K562 (cell line): ENCODE results near the gene SH3BGR. TPM values are rescaled to one million over a fixed set of nuclear protein-coding genes. Genes with fewer than 3 reads are reported as not detected.

Experiments
- ATAC-seq: fragments of 200-7000 bp; cut with Tn5 transposase; 3 replicates; pipeline ENCODE4 v1.9.1; 2020; ENCODE audit warnings: moderate library complexity
- BruUV-seq: library from RNA; stranded (reverse); fragments of 400-500 nt; replicated peaks from 2 replicates; lab custom pipeline; 2021; lab: Mats Ljungman, UMichigan
- CTCF ChIA-PET: fragments of 300-600 bp; formaldehyde crosslinking; extraction: SDS; loops from one replicate; lab custom pipeline; 2021; ENCODE audit warnings: low intra/inter-chr PET ratio; lab: Yijun Ruan, JAX
- POLR2A ChIA-PET: fragments of 300-600, 350-650 bp; sonication (Branson Sonifier 250); formaldehyde crosslinking; extraction: SDS; loops from one replicate; lab custom pipeline; 2021; ENCODE audit warnings: antibody characterized with exemption, inconsistent platforms; lab: Yijun Ruan, JAX
- DNase-seq, 4 experiments: peaks; one replicate each; pipeline versions ENCODE4 v3.0.0 to v3.0.0-alpha.2; 2011 to 2018; ENCODE audit warnings: low spot score in 3 of 4, mixed read lengths in 3 of 4; ENCODE audit errors: extremely low read depth in 1 of 4
- FAIRE-seq: peaks from 2 replicates; lab custom pipeline; 2011; peaks lifted over from hg19 to GRCh38; lab: Jason Lieb, UNC
- H2AFZ ChIP-seq: 2 replicates; pipeline ENCODE4 v1.6.0; 2011; ENCODE audit warnings: low read depth, low read length, control low read depth, inconsistent platforms
- H3K27ac ChIP-seq: fragments of 200-600 bp; 3 replicates; pipeline ENCODE4 v1.8.0; 2011; ENCODE audit warnings: low read depth, mild to moderate bottlenecking, control low read depth, inconsistent platforms, low read length, moderate library complexity, mixed read lengths; ENCODE audit errors: extremely low read depth
- H3K27me3 ChIP-seq, 2 experiments: fragments of 300-600 bp in 1 of 2; 2 replicates in 1 of 2; 3 replicates in 1 of 2; pipeline versions ENCODE4 v1.6.0 to v1.8.0; 2011; ENCODE audit warnings: inconsistent platforms in 2 of 2, low read length in 2 of 2, mild to moderate bottlenecking in 1 of 2, mixed read lengths in 1 of 2, moderate library complexity in 1 of 2; ENCODE audit not compliant: control insufficient read depth in 2 of 2, insufficient read depth in 2 of 2
- H3K36me3 ChIP-seq: fragments of 300-600 bp; 3 replicates; pipeline ENCODE4 v1.8.0; 2011; ENCODE audit warnings: mild to moderate bottlenecking, low read length, inconsistent platforms; ENCODE audit not compliant: control insufficient read depth, insufficient read depth
- H3K4me1 ChIP-seq, 2 experiments: fragments of 200-600 bp in 1 of 2; replicated peaks in 1 of 2; 2 replicates in 1 of 2; 3 replicates in 1 of 2; pipeline versions ENCODE4 v1.5.1 to v1.8.0; 2011; ENCODE audit warnings: inconsistent platforms in 2 of 2, low read length in 2 of 2, mild to moderate bottlenecking in 1 of 2, mixed read lengths in 1 of 2, moderate library complexity in 1 of 2; ENCODE audit not compliant: control insufficient read depth in 2 of 2, insufficient read depth in 2 of 2
- H3K4me2 ChIP-seq: 2 replicates; pipeline ENCODE4 v1.6.1; 2011; ENCODE audit warnings: low read length, control low read depth, inconsistent platforms, mixed read lengths; ENCODE audit not compliant: insufficient read depth
- H3K4me3 ChIP-seq: fragments of 200-600 bp; sonication (generic), shearing (Covaris generic); 2 replicates; pipeline ENCODE4 v1.5.1; 2016; ENCODE audit warnings: control low read depth, inconsistent platforms
- H3K79me2 ChIP-seq: fragments of 200-600 bp; 3 replicates; pipeline ENCODE4 v1.8.0; 2011; ENCODE audit warnings: low read length, inconsistent platforms; ENCODE audit not compliant: control insufficient read depth, insufficient read depth
- H3K9ac ChIP-seq, 2 experiments: 2 replicates each; pipeline versions ENCODE4 v1.6.0 to v1.6.1; 2011; ENCODE audit warnings: low read depth in 2 of 2, low read length in 2 of 2, control low read depth in 1 of 2, inconsistent platforms in 1 of 2, mild to moderate bottlenecking in 1 of 2, mixed read lengths in 1 of 2; ENCODE audit not compliant: insufficient read depth in 1 of 2
- H3K9me1 ChIP-seq: one replicate; pipeline ENCODE4 v1.6.0; 2011; ENCODE audit warnings: inconsistent platforms, mild to moderate bottlenecking, low read length, moderate library complexity; ENCODE audit not compliant: control insufficient read depth, insufficient read depth
- H3K9me3 ChIP-seq: replicated peaks from 2 replicates; pipeline ENCODE4 v1.5.1; 2011; ENCODE audit warnings: low read depth, low read length, inconsistent platforms; ENCODE audit not compliant: control insufficient read depth, insufficient read depth
- H4K20me1 ChIP-seq: replicated peaks from 2 replicates; pipeline ENCODE4 v1.6.1; 2011; ENCODE audit warnings: low read length, inconsistent platforms, mixed read lengths; ENCODE audit not compliant: control insufficient read depth, insufficient read depth
- CBFA2T3 ChIP-seq: fragments of 450-650 bp; IDR thresholded peaks from 2 replicates; pipeline ENCODE4 v1.6.1; 2017
- CGGBP1 ChIP-seq: fragments of 250-450 bp; sonication (Bioruptor Pico); IDR thresholded peaks from 2 replicates; pipeline ENCODE4 v1.9.0; 2021; ENCODE audit warnings: mild to moderate bottlenecking
- GATA2 ChIP-seq: sonication (generic); formaldehyde crosslinking; IDR thresholded peaks from 2 replicates; pipeline ENCODE4 v1.4.0; 2020; ENCODE audit warnings: mild to moderate bottlenecking, missing genetic modification reagents
- JUND ChIP-seq, 2 experiments: IDR thresholded peaks; 2 replicates in 1 of 2; 3 replicates in 1 of 2; pipeline ENCODE4 v1.6.1; 2011; ENCODE audit warnings: borderline replicate concordance in 2 of 2, low read depth in 2 of 2, low read length in 2 of 2, improper control_type of control experiment in 1 of 2, missing biosample characterization in 1 of 2, missing genetic modification characterization in 1 of 2, missing genetic modification reagents in 1 of 2
- L3MBTL2 ChIP-seq: fragments of 450-650 bp; IDR thresholded peaks from 2 replicates; pipeline ENCODE4 v1.6.1; 2016; ENCODE audit warnings: mild to moderate bottlenecking, moderate library complexity
- MLX ChIP-seq, 2 experiments: fragments of 450-650 bp in 1 of 2; sonication (generic) in 1 of 2; formaldehyde crosslinking; conservative IDR thresholded peaks; 2 replicates each; pipeline versions ENCODE4 v1.4.0 to v1.8.1; 2020 to 2022; ENCODE audit warnings: mild to moderate bottlenecking in 1 of 2, missing genetic modification reagents in 1 of 2
- RCOR1 ChIP-seq, 2 experiments: IDR thresholded peaks; 2 replicates each; pipeline ENCODE4 v1.6.1; 2012; ENCODE audit warnings: low read depth in 2 of 2, low read length in 2 of 2, borderline replicate concordance in 1 of 2, improper control_type of control experiment in 1 of 2
- SMC3 ChIP-seq: conservative IDR thresholded peaks from 2 replicates; pipeline ENCODE4 v1.6.1; 2011; ENCODE audit warnings: low read depth, low read length, improper control_type of control experiment; ENCODE audit not compliant: insufficient read depth
- TAF9B ChIP-seq: fragments of 450-650 bp; IDR thresholded peaks from 2 replicates; pipeline ENCODE4 v1.6.1; 2018; ENCODE audit warnings: mild to moderate bottlenecking; ENCODE audit not compliant: partially characterized antibody
- TOE1 ChIP-seq, 2 experiments: fragments of 450-650 bp in 1 of 2; sonication (generic) in 1 of 2; formaldehyde crosslinking in 1 of 2; IDR thresholded peaks; 2 replicates each; pipeline versions ENCODE4 v1.7.1 to v1.8.0; 2016 to 2022; ENCODE audit warnings: borderline replicate concordance in 2 of 2, mild to moderate bottlenecking in 2 of 2, antibody characterized with exemption in 1 of 2, inconsistent platforms in 1 of 2, low read depth in 1 of 2, missing genetic modification reagents in 1 of 2, moderate library complexity in 1 of 2
- XRCC3 ChIP-seq: fragments of 450-650 bp; IDR thresholded peaks from 2 replicates; pipeline ENCODE4 v1.6.1; 2017; ENCODE audit warnings: mild to moderate bottlenecking, moderate library complexity
- ZFP1 ChIP-seq: fragments of 450-650 bp; formaldehyde crosslinking; IDR thresholded peaks from 2 replicates; pipeline ENCODE4 v1.4.0; 2020; ENCODE audit warnings: mild to moderate bottlenecking, mixed read lengths
- ZFPM2 ChIP-seq: fragments of 250-450 bp; sonication (Bioruptor Pico); IDR thresholded peaks from 2 replicates; pipeline ENCODE4 v1.5.1; 2022; ENCODE audit warnings: mild to moderate bottlenecking
- ZHX1 ChIP-seq: fragments of 150-350 bp; conservative IDR thresholded peaks from 2 replicates; pipeline ENCODE4 v1.6.1; 2014; ENCODE audit warnings: low read length
- WGBS: fragments of 100-300 bp; shearing (Covaris generic); methylation state at CpG from one replicate; pipeline ENCODE4 v1.1.6; 2016; ENCODE audit warnings: low coverage, mixed read lengths; ENCODE audit not compliant: insufficient coverage; ENCODE audit errors: missing lambda C conversion rate; 5-methylcytosine and 5-hydroxymethylcytosine counted together
- in situ Hi-C: fragments of 300-500 bp; cut with MboI; formaldehyde crosslinking; loops from 4 replicates; pipeline ENCODE4 v1.15.0; 2018; ENCODE audit warnings: inconsistent platforms, mixed read lengths
- intact Hi-C: fragments of 100-400 bp; cut with micrococcal nuclease; formaldehyde crosslinking; loops from 2 replicates; pipeline ENCODE4 v1.14.2; 2022
- polyA plus RNA-seq, 8 experiments: library from polyadenylated mRNA; depleted of rRNA in 4 of 8; stranded (reverse) in 5 of 8; unstranded in 3 of 8; fragments of >200 nt; fragmentation: Nextera tagmentation in 2 of 8; fragmentation: Illumina TruSeq in 1 of 8; extraction: Ambion mirVana in 2 of 8; extraction: Trizol in 1 of 8; gene quantifications; 2 replicates each; pipeline versions ENCODE4 v1.2.1 to v1.2.3, GENCODE V29; 2011 to 2014; ENCODE audit warnings: inconsistent platforms in 1 of 8, missing spikeins in 1 of 8
- total RNA-seq, 7 experiments: library from RNA; depleted of rRNA in 6 of 7; stranded (reverse); fragments of >200 nt in 6 of 7; fragmentation: Illumina TruSeq in 2 of 7; extraction: Trizol in 2 of 7; gene quantifications; 2 replicates each; pipeline versions ENCODE4 v1.2.1 to v1.2.3, GENCODE V29; 2011 to 2021; ENCODE audit warnings: low replicate concordance in 1 of 7

The SH3BGR gene
- total and polyA plus RNA-seq, 9 of the 15 experiments (the other 6 are each of a cell fraction or from before 2014, with no cell fraction given): 6.6 to 42.9 (median 25.6) TPM

GRCh38 chr21:39441502-39442475 lies 10.0 kb upstream of the SH3BGR start:
- Histone ChIP-seq H3K9ac (peak overlapping the region in 1 of 2 experiments; percentile 53; a peak in 1 of 4 replicates), H3K36me3 (no peaks in the 10 kb centered on the region), H3K4me3 (no peak overlapping the region), H3K4me1 (peaks cover 17 to 20% of the 10 kb centered on the region in 2 experiments; a peak in 4 of 5 replicates), H3K9me3 (no peaks in the 10 kb centered on the region), H4K20me1 (no peaks in the 10 kb centered on the region), H3K9me1 (no peaks in the 10 kb centered on the region), H3K27ac (no peak overlapping the region), H2AFZ (peak overlapping the region; percentile 73), H3K4me2 (no peak overlapping the region; the same call in 1 of the 2 replicates), H3K27me3 (no peaks in the 10 kb centered on the region), H3K79me2 (peaks cover 6% of the 10 kb centered on the region; the same call in 1 of the 3 replicates)
- DNase-seq (peak; percentile 67 to 83 (median 70)), FAIRE-seq (peak; percentile 70), ATAC-seq (peak; percentile 75)
- in situ Hi-C loops (no loop called here), intact Hi-C loops (loop anchor here (1.0 to 5.0 kb wide), 4 partner anchors 53 to 259 kb away; partner anchors contain the start of genes BRWD1 and PSMG1)
- POLR2A ChIA-PET: interaction anchor here (0.6 to 1.7 kb wide), 10 partner anchors 10 to 272 kb away, joined by 3 to 7 read pairs (median 4); partner anchors contain the start of gene SH3BGR
- WGBS: 31% methylated on average over 13 of the region's 13 CpGs
- BruUV-seq: no TSS peak
- CTCF ChIA-PET: interaction anchor here (0.6 to 1.8 kb wide), 4 partner anchors 39 to 135 kb away, joined by 3 to 8 read pairs (median 3); no protein-coding TSS in a partner anchor
- peak; percentile 45; the same call in 1 of the 2 replicates for TF ChIP-seq JUND (IDR thresholded peaks at IDR 0.05; ENCODE audit: borderline replicate concordance, low read depth, low read length)
- no peak for TF ChIP-seq JUND (tag; IDR thresholded peaks at IDR 0.05; ENCODE audit: borderline replicate concordance, low read depth, low read length)
- TF ChIP-seq CBFA2T3: peak; percentile 33
- TF ChIP-seq TAF9B: no peak
- TF ChIP-seq MLX (CRISPR knock-in tag; conservative IDR thresholded peaks at IDR 0.05): no peak
- no peak for TF ChIP-seq GATA2 (CRISPR knock-in tag)
- TF ChIP-seq ZFPM2 (CRISPR knock-in tag): no peak
- 0 out of 4 replicates have a peak, but pooled peaks of 1 of the 2 experiments have one; percentile 28 for TF ChIP-seq RCOR1 (IDR thresholded peaks at IDR 0.05; ENCODE audit: borderline replicate concordance in 1 of 2, low read depth in 2 of 2, low read length in 2 of 2)
- TF ChIP-seq XRCC3: no peak
- 0 out of 2 replicates have a peak, but pooled peaks have one; percentile 11 for TF ChIP-seq L3MBTL2
- no peak for TF ChIP-seq TOE1 (IDR thresholded peaks at IDR 0.05; ENCODE audit: borderline replicate concordance)
- no peak for TF ChIP-seq TOE1 (CRISPR knock-in tag; IDR thresholded peaks at IDR 0.05; ENCODE audit: borderline replicate concordance, low read depth)
- TF ChIP-seq ZFP1 (CRISPR knock-in tag): no peak
- peak; percentile 77 for TF ChIP-seq SMC3
- no peak for TF ChIP-seq CGGBP1 (CRISPR knock-in tag)
- no peak for TF ChIP-seq ZHX1
